Measurements from ENCODE around the gene PDZRN3.

DNA sequence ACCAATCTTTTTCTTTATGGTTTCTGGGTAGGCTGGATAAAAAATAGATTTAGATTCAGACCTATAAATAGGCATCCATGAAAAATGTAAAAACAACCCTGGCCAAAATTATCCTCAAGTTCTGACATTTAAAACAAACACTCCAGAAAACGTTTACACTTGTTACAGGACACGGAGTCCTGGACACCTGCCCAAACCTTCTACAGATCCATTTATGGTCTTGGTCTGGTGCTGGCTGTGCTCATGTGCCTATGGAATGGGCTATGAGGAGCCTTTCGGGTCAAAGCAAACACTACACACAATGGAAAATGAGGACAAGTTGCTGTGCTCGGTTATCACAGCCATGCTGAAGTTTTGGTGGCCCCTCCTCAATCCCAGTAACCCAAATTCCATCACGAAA lies 108.1 kb downstream of the PDZRN3 start:
- TF ChIP-seq, protein P1, sequence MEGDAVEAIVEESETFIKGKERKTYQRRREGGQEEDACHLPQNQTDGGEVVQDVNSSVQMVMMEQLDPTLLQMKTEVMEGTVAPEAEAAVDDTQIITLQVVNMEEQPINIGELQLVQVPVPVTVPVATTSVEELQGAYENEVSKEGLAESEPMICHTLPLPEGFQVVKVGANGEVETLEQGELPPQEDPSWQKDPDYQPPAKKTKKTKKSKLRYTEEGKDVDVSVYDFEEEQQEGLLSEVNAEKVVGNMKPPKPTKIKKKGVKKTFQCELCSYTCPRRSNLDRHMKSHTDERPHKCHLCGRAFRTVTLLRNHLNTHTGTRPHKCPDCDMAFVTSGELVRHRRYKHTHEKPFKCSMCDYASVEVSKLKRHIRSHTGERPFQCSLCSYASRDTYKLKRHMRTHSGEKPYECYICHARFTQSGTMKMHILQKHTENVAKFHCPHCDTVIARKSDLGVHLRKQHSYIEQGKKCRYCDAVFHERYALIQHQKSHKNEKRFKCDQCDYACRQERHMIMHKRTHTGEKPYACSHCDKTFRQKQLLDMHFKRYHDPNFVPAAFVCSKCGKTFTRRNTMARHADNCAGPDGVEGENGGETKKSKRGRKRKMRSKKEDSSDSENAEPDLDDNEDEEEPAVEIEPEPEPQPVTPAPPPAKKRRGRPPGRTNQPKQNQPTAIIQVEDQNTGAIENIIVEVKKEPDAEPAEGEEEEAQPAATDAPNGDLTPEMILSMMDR (IDR thresholded peaks at IDR 0.05; ENCODE audit: insufficient read depth, low read depth, low read length): no peak
- TF ChIP-seq EZH2 (IDR thresholded peaks at IDR 0.05; ENCODE audit: insufficient read depth, low read length): no peak

All from astrocyte (in vitro differentiated cells and primary cell).